KMS-11 (cell line): ENCODE results near the gene APBA2.

Experiments
- H2AFZ ChIP-seq: fragments of 200-600 bp; sonication (generic); 2 replicates; pipeline ENCODE4 v1.6.1; 2016; ENCODE audit warnings: antibody characterized with exemption, mixed run types, low read depth
- H3K27ac ChIP-seq: fragments of 200-600 bp; sonication (generic); 2 replicates; pipeline ENCODE4 v1.6.1; 2016; ENCODE audit warnings: mild to moderate bottlenecking, mixed run types
- H3K27me3 ChIP-seq: fragments of 200-600 bp; sonication (generic); 2 replicates; pipeline ENCODE4 v1.6.1; 2017; ENCODE audit warnings: mild to moderate bottlenecking, low read depth, mixed run types, moderate library complexity; ENCODE audit not compliant: insufficient read depth
- H3K36me3 ChIP-seq: fragments of 200-600 bp; sonication (generic); 2 replicates; pipeline ENCODE4 v1.6.1; 2017; ENCODE audit warnings: mild to moderate bottlenecking, mixed run types; ENCODE audit not compliant: insufficient read depth
- H3K4me1 ChIP-seq: fragments of 200-600 bp; sonication (generic); 2 replicates; pipeline ENCODE4 v1.6.1; 2016; ENCODE audit warnings: mild to moderate bottlenecking, low read depth, mixed run types; ENCODE audit not compliant: poor library complexity, severe bottlenecking
- H3K4me2 ChIP-seq: fragments of 200-600 bp; sonication (generic); 2 replicates; pipeline ENCODE4 v1.7.0; 2016; ENCODE audit warnings: mild to moderate bottlenecking, mixed run types
- H3K4me3 ChIP-seq: fragments of 200-600 bp; sonication (generic); IDR thresholded peaks from 2 replicates; pipeline ENCODE4 v1.6.1; 2017; ENCODE audit warnings: low read depth, low read length, mixed read lengths; ENCODE audit not compliant: insufficient read depth
- H3K79me2 ChIP-seq: fragments of 200-600 bp; sonication (generic); 2 replicates; pipeline ENCODE4 v1.6.1; 2016; ENCODE audit warnings: low read depth, mixed run types; ENCODE audit not compliant: insufficient read depth
- H3K9ac ChIP-seq: fragments of 200-600 bp; sonication (generic); 2 replicates; pipeline ENCODE4 v1.6.1; 2016; ENCODE audit warnings: mild to moderate bottlenecking, mixed run types
- H4K20me1 ChIP-seq: fragments of 200-600 bp; sonication (generic); 2 replicates; pipeline ENCODE4 v1.6.1; 2016; ENCODE audit warnings: mild to moderate bottlenecking, mixed run types; ENCODE audit not compliant: insufficient read depth
- TF ChIP-seq, protein P1 (sequence below): fragments of 200-600 bp; sonication (generic); conservative IDR thresholded peaks from 2 replicates; pipeline ENCODE4 v1.6.1; 2017; ENCODE audit warnings: low read depth, mild to moderate bottlenecking, antibody characterized with exemption, low read length, moderate library complexity, mixed read lengths

APBA2 gene

GRCh38 chr15:29093065-29093435, 207.3 kb downstream of the APBA2 start:
- no peaks in the 10 kb centered on the region for H3K4me1 ChIP-seq
- TF ChIP-seq, protein P1, sequence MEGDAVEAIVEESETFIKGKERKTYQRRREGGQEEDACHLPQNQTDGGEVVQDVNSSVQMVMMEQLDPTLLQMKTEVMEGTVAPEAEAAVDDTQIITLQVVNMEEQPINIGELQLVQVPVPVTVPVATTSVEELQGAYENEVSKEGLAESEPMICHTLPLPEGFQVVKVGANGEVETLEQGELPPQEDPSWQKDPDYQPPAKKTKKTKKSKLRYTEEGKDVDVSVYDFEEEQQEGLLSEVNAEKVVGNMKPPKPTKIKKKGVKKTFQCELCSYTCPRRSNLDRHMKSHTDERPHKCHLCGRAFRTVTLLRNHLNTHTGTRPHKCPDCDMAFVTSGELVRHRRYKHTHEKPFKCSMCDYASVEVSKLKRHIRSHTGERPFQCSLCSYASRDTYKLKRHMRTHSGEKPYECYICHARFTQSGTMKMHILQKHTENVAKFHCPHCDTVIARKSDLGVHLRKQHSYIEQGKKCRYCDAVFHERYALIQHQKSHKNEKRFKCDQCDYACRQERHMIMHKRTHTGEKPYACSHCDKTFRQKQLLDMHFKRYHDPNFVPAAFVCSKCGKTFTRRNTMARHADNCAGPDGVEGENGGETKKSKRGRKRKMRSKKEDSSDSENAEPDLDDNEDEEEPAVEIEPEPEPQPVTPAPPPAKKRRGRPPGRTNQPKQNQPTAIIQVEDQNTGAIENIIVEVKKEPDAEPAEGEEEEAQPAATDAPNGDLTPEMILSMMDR, result no peak
- H3K4me2 ChIP-seq, result no peak overlapping the region
- no peaks in the 10 kb centered on the region for H3K27me3 ChIP-seq
- H3K79me2 ChIP-seq, result no peaks in the 10 kb centered on the region
- H3K36me3 ChIP-seq, result no peaks in the 10 kb centered on the region
- no peak overlapping the region for H2AFZ ChIP-seq
- no peak overlapping the region for H3K4me3 ChIP-seq
- no peaks in the 10 kb centered on the region for H4K20me1 ChIP-seq
- no peak overlapping the region for H3K27ac ChIP-seq
- no peak overlapping the region for H3K9ac ChIP-seq

- no peaks in the 10 kb centered on the region for H4K20me1 ChIP-seq
- H3K79me2 ChIP-seq, result no peaks in the 10 kb centered on the region
- H3K27me3 ChIP-seq, result no peaks in the 10 kb centered on the region
- H3K27ac ChIP-seq, result no peak overlapping the region
- H2AFZ ChIP-seq, result no peak overlapping the region
- H3K9ac ChIP-seq, result no peak overlapping the region
- H3K4me3 ChIP-seq, result no peak overlapping the region
- H3K36me3 ChIP-seq, result no peaks in the 10 kb centered on the region
- TF ChIP-seq, protein P1, result no peak
- H3K4me2 ChIP-seq, result no peak overlapping the region
- H3K4me1 ChIP-seq, result no peaks in the 10 kb centered on the region
These were observed 208.0 kb downstream of the APBA2 start for GRCh38 chr15:29093696-29094343.

DNA sequence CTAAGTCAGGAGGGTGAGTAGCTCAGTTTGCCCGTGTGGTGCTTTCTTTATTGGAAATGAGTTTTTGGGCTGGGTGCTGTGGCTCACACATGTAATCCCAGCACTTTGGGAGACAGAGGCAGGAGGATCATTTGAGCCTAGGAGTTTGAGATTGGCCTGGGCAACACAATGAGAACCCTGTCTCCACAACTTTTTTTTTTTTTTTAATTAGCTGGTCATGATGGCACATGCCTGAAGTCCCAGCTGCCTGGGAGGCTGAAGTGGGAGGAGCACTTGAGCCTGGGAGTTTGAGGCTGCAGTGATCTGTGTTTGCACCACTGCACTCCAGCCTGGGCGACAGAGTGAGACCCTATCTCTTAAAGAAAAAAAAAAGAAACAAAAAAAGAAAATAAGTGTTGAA, 208.9 kb downstream of the APBA2 start:
- Histone ChIP-seq H4K20me1 (no peaks in the 10 kb centered on the region), H3K27me3 (no peaks in the 10 kb centered on the region), H3K36me3 (no peaks in the 10 kb centered on the region)

DNA sequence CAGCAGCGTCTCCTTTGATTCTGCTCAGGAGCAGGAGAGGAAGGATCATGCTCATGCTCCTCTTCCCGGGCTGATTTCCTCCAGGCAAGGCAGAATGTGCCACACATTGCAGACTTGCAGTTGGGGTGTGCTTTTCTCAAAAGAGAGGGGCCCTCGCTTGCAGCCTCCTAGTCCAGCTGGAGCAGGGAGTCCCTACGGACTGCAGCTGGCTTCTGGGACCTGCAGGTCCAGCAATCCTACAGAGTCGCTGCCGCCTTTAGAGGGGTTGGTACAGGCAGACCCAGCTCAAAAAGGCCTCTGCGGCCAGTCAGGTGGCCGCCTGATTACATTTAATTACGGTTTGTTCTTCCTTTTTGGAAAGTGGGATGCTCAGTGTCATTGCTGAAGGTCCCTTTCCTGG, 210.0 kb downstream of the APBA2 start:
- no peak overlapping the region for H3K9ac ChIP-seq
- no peaks in the 10 kb centered on the region for H3K27me3 ChIP-seq
- no peaks in the 10 kb centered on the region for H4K20me1 ChIP-seq
- H3K4me2 ChIP-seq, result no peak overlapping the region
- TF ChIP-seq, protein P1, result no peak
- no peak overlapping the region for H3K4me3 ChIP-seq
- no peak overlapping the region for H3K27ac ChIP-seq
- no peaks in the 10 kb centered on the region for H3K4me1 ChIP-seq
- no peaks in the 10 kb centered on the region for H3K79me2 ChIP-seq
- H3K36me3 ChIP-seq, result no peaks in the 10 kb centered on the region
- no peak overlapping the region for H2AFZ ChIP-seq

More for the DNA sequence above, 208.9 kb downstream of the APBA2 start:
- Histone ChIP-seq H3K79me2 (no peaks in the 10 kb centered on the region), H2AFZ (no peak overlapping the region), H3K4me2 (no peak overlapping the region), H3K27ac (no peak overlapping the region), H3K4me3 (no peak overlapping the region), H3K9ac (no peak overlapping the region), H3K4me1 (no peaks in the 10 kb centered on the region)
- TF ChIP-seq, protein P1, result no peak
